Gastrocnemius medialis (tissue), 4 donors: ENCODE results near the gene GPATCH8. TPM values are rescaled to one million over a fixed set of nuclear protein-coding genes. Genes with fewer than 3 reads are reported as not detected.

ENCODE experiments used
- ATAC-seq, 2 donors: fragments of 150-250 bp; one replicate each; pipeline ENCODE4 v1.9.1; 2016
- DNase-seq, 2 donors: peaks; one replicate each; pipeline ENCODE4 v3.0.0-alpha.2; 2019
- H3K27ac ChIP-seq, 4 donors: fragments of 200-600 bp; sonication (generic); 1 replicate in 1 of 4; 2 replicates in 3 of 4; pipeline ENCODE4 v1.5.1; 2016 to 2018; ENCODE audit warnings: mild to moderate bottlenecking in 2 of 4, moderate library complexity in 1 of 4
- H3K27me3 ChIP-seq, 3 donors: fragments of 200-600 bp; sonication (generic) in 2 of 3; 1 replicate in 1 of 3; 2 replicates in 2 of 3; pipeline versions ENCODE4 v1.5.1 to v1.6.0; 2016 to 2019; ENCODE audit warnings: mild to moderate bottlenecking in 1 of 3, moderate library complexity in 1 of 3
- H3K36me3 ChIP-seq, 2 donors: fragments of 200-600 bp; sonication (generic) in 1 of 2; one replicate each; pipeline ENCODE4 v1.5.1; 2017 to 2018
- H3K4me1 ChIP-seq, 2 donors: fragments of 200-600 bp; sonication (generic) in 1 of 2; one replicate each; pipeline ENCODE4 v1.5.1; 2016 to 2017; ENCODE audit warnings: mild to moderate bottlenecking in 2 of 2
- H3K4me3 ChIP-seq, 4 donors: fragments of 200-600 bp; sonication (generic) in 3 of 4; 1 replicate in 1 of 4; 2 replicates in 3 of 4; pipeline ENCODE4 v1.5.1; 2016 to 2019; ENCODE audit warnings: mild to moderate bottlenecking in 2 of 4
- H3K9me3 ChIP-seq, 3 donors: fragments of 200-600 bp; sonication (generic) in 2 of 3; 1 replicate in 1 of 3; 2 replicates in 2 of 3; pipeline ENCODE4 v1.5.1; 2016 to 2019
- POLR2A ChIP-seq, 2 donors: fragments of 450-650 bp; IDR thresholded peaks; one replicate each; pipeline ENCODE4 v1.6.1; 2017; ENCODE audit warnings: antibody characterized with exemption in 2 of 2, mild to moderate bottlenecking in 2 of 2, moderate library complexity in 2 of 2
- in situ Hi-C, 4 donors: fragments of 200-750 bp; cut with MboI; loops; one replicate each; pipeline versions ENCODE4 v1.15.0 to v1.8.0; 2017; ENCODE audit warnings: low sequenced_read_pairs in 4 of 4
- intact Hi-C: fragments of 100-400 bp; cut with DNase I; formaldehyde crosslinking; loops from one replicate; pipeline ENCODE4 v1.15.1; 2023; ENCODE audit warnings: low total_unique reads
- total RNA-seq, 4 donors: library from RNA; depleted of rRNA; stranded (reverse); fragments of >200 nt; gene quantifications; one replicate each; pipeline versions ENCODE4 v1.1.0 to v1.2.3, GENCODE V29; 2016
- TF ChIP-seq, protein P1 (sequence below), 5 experiments: fragments of 450-650 bp in 3 of 5; fragments of 200-600 bp in 2 of 5; sonication (generic) in 2 of 5; IDR thresholded peaks in 4 of 5; conservative IDR thresholded peaks in 1 of 5; 1 replicate in 4 of 5; 2 replicates in 1 of 5; pipeline ENCODE4 v1.5.1; 2016 to 2019; ENCODE audit warnings: antibody characterized with exemption in 5 of 5, mild to moderate bottlenecking in 3 of 5, moderate library complexity in 3 of 5

Gene GPATCH8
- total RNA-seq, 4 donors from 2014 or later: 39.9 to 75.1 (median 50.8) TPM

DNA sequence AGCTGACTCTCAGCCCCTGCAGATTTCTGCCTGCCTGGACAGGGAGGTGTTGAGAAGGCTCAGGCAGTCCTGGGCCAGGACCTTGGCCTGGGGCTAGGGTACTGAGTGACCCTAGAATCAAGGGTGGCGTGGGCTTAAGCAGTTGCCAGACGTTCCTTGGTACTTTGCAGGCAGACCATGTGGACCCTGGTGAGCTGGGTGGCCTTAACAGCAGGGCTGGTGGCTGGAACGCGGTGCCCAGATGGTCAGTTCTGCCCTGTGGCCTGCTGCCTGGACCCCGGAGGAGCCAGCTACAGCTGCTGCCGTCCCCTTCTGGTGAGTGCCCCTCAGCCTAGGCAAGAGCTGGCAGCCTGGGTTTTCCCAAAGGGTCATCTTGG lies 154.2 kb downstream of the GPATCH8 start:
- no peak for DNase-seq
- no peaks in the 10 kb centered on the region for H3K9me3 ChIP-seq
- peaks cover 7 to 8% of the 10 kb centered on the region in 2 donors for H3K4me1 ChIP-seq
- intact Hi-C loops (loop anchor here (5.0 kb wide), 1 partner anchor 137 kb away; no protein-coding TSS in a partner anchor), in situ Hi-C loops (no loop called here)
- peaks cover 0 to 36% of the 10 kb centered on the region in 2 donors for H3K36me3 ChIP-seq
- no peak for ATAC-seq
- no peaks in the 10 kb centered on the region for H3K27me3 ChIP-seq
- H3K4me3 ChIP-seq: no peak overlapping the region
- TF ChIP-seq, protein P1, sequence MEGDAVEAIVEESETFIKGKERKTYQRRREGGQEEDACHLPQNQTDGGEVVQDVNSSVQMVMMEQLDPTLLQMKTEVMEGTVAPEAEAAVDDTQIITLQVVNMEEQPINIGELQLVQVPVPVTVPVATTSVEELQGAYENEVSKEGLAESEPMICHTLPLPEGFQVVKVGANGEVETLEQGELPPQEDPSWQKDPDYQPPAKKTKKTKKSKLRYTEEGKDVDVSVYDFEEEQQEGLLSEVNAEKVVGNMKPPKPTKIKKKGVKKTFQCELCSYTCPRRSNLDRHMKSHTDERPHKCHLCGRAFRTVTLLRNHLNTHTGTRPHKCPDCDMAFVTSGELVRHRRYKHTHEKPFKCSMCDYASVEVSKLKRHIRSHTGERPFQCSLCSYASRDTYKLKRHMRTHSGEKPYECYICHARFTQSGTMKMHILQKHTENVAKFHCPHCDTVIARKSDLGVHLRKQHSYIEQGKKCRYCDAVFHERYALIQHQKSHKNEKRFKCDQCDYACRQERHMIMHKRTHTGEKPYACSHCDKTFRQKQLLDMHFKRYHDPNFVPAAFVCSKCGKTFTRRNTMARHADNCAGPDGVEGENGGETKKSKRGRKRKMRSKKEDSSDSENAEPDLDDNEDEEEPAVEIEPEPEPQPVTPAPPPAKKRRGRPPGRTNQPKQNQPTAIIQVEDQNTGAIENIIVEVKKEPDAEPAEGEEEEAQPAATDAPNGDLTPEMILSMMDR (IDR thresholded peaks at IDR 0.05 in 4 of 5, conservative IDR thresholded peaks at IDR 0.05 in 1 of 5): no peak
- TF ChIP-seq POLR2A (IDR thresholded peaks at IDR 0.05): no peak
- no peak overlapping the region for H3K27ac ChIP-seq

DNA sequence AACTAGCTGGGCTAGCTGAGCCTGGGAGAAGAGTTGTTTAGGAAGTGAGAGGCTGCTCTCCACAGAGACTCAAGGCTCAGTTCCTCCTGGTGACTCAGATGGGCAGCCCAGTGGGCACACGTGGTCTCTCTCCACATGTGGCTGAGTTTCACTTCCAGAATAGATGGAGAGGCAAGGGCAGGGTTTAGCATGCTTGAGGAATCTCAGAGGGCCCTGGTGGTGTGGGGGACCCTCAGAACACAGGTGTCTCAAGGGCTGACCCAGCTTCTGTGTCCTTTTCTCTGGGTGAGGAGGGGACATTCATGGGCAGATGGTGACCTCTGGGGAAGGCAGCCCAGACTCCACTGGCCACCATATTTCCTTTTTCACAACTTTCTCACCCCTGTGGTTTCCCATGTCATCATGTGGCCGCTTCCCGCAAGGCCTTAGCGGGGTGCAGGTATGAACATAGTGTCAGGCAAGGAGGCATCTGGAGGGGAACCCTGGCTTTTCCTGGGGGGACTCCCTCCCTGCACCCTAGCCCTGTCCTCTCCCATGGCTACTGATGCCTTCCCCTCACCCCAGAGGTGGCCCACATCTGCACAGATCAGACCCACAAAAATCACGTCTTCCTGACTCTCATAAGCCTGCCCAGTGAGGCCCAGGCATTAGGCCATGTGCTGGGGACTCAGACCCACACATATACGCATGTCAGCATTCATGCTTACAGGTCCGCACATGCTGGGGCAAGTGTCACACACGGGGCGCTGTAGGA lies 154.8 kb downstream of the GPATCH8 start:
- no peak for ATAC-seq
- intact Hi-C loops: loop anchor here (5.0 kb wide), 1 partner anchor 136 kb away; no protein-coding TSS in a partner anchor

More for the DNA sequence above, 154.8 kb downstream of the GPATCH8 start:
- peaks cover 0 to 36% of the 10 kb centered on the region in 2 donors for H3K36me3 ChIP-seq
- H3K4me3 ChIP-seq: no peak overlapping the region
- DNase-seq: peak in 1 of 2 donors; percentile 44
- H3K9me3 ChIP-seq: no peaks in the 10 kb centered on the region
- H3K27ac ChIP-seq: no peak overlapping the region
- peaks cover 7 to 8% of the 10 kb centered on the region in 2 donors for H3K4me1 ChIP-seq
- no peaks in the 10 kb centered on the region for H3K27me3 ChIP-seq
- TF ChIP-seq POLR2A (IDR thresholded peaks at IDR 0.05): no peak
- in situ Hi-C loops: no loop called here

Other genes with a start within 250 kb of the GPATCH8 start
- gene SLC4A1, start 235.3 kb downstream of the GPATCH8 start, total RNA-seq: under 1 TPM in 2 of 4 donors, not detected in 2; 0.11 to 0.20 TPM
- not detected for gene RUNDC3A, start 194.8 kb downstream of the GPATCH8 start, total RNA-seq
- 10 to 100 TPM; 36.7 to 44.2 (median 38.4) TPM for gene SLC25A39, start 178.6 kb downstream of the GPATCH8 start, total RNA-seq
- gene GRN, start 158.1 kb downstream of the GPATCH8 start, total RNA-seq: 100 to 1,000 TPM in 2 of 4 donors, 10 to 100 TPM in 2; 64.2 to 111 (median 87.1) TPM
- under 1 TPM in 3 of 4 donors, not detected in 1; 0.10 to 0.47 (median 0.23) TPM for gene FAM171A2, start 139.6 kb downstream of the GPATCH8 start, total RNA-seq
- under 1 TPM in 1 of 4 donors, not detected in 3; 0.33 TPM for gene ITGA2B, start 113.8 kb downstream of the GPATCH8 start, total RNA-seq
- under 1 TPM in 3 of 4 donors, not detected in 1; 0.31 to 0.68 (median 0.58) TPM for gene FZD2, start 54.1 kb upstream of the GPATCH8 start, total RNA-seq
- gene MEIOC, start 153.1 kb upstream of the GPATCH8 start, total RNA-seq: not detected
- gene CCDC43, start 186.4 kb upstream of the GPATCH8 start, total RNA-seq: 10 to 100 TPM; 44.3 to 54.3 (median 51.5) TPM
- 1 to 10 TPM in 3 of 4 donors, under 1 TPM in 1; 0.63 to 2.9 (median 1.7) TPM for gene DBF4B, start 205.3 kb upstream of the GPATCH8 start, total RNA-seq